PFSK-1 (cell line): Measurements from ENCODE around the gene IRF2BPL.

Experiments
- POLR2AphosphoS5 ChIP-seq: IDR thresholded peaks from 2 replicates; pipeline ENCODE4 v1.6.1; 2012; ENCODE audit warnings: low read depth, mild to moderate bottlenecking, control low read depth, low read length, moderate library complexity
- TAF1 ChIP-seq: IDR thresholded peaks from 2 replicates; pipeline ENCODE4 v1.6.1; 2012; ENCODE audit warnings: low read length, control low read depth, borderline replicate concordance; ENCODE audit not compliant: insufficient read depth

DNA sequence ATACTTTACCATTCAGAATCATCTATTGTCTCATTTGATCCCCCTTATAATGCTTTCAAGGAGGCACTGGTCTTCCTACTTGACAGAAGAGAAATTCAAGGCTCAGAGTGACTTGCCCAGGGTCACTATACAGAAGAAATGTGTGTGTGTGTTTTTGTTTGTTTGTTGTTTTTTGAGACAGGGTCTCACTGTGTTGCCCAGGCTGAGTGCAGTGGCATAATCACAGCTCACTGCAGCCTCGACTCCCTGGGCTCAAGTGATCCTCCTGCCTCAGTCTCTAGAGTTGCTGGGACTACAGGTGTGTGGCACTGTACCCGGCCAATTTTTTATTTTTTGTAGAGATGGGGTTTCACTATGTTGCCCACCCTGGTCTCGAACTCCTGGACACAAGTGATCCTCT lies 22.9 kb downstream of the IRF2BPL start:
- TF ChIP-seq POLR2AphosphoS5 (no peak), TAF1 (no peak)
